ENCODE data around the gene MED12L.

The MED12L gene

GRCh38 chr3:151093905-151094304, 8.4 kb downstream of the MED12L start:
- no peak overlapping the region for H3K27ac ChIP-seq (replicated peaks)
- H3K27me3 ChIP-seq (ENCODE audit: insufficient read depth, poor library complexity, severe bottlenecking), result peaks cover 6% of the 10 kb centered on the region
- H3K4me3 ChIP-seq (replicated peaks; ENCODE audit: insufficient read depth, low read length), result no peak overlapping the region
- TF ChIP-seq GABPA (IDR thresholded peaks at IDR 0.05; ENCODE audit: low read depth) (no peak), POLR2AphosphoS5 (IDR thresholded peaks at IDR 0.05; ENCODE audit: low read depth) (no peak), REST (IDR thresholded peaks at IDR 0.05; ENCODE audit: insufficient replicate concordance, low read depth) (no peak), SPI1 (IDR thresholded peaks at IDR 0.05; ENCODE audit: borderline replicate concordance, low read depth) (no peak)
- DNase-seq (ENCODE audit: low read depth in 1 of 2, low spot score in 1 of 2), result no peak

GRCh38 chr3:151096716-151097115, 11.3 kb downstream of the MED12L start:
- H3K27me3 ChIP-seq (ENCODE audit: insufficient read depth, poor library complexity, severe bottlenecking), result peaks cover 6% of the 10 kb centered on the region
- no peak overlapping the region for H3K27ac ChIP-seq (replicated peaks)
- H3K4me3 ChIP-seq (replicated peaks; ENCODE audit: insufficient read depth, low read length), result no peak overlapping the region
- no peak for DNase-seq (ENCODE audit: low read depth in 1 of 2, low spot score in 1 of 2)
- no peak for TF ChIP-seq POLR2AphosphoS5 (IDR thresholded peaks at IDR 0.05; ENCODE audit: low read depth)

GRCh38 chr3:151100076-151100475, 14.6 kb downstream of the MED12L start:
- Histone ChIP-seq H3K4me3 (replicated peaks; ENCODE audit: insufficient read depth, low read length) (no peak overlapping the region), H3K27ac (replicated peaks) (no peak overlapping the region), H3K27me3 (ENCODE audit: insufficient read depth, poor library complexity, severe bottlenecking) (peaks cover 5% of the 10 kb centered on the region)
- TF ChIP-seq POLR2AphosphoS5 (IDR thresholded peaks at IDR 0.05; ENCODE audit: low read depth) (no peak), CTCF (IDR thresholded peaks at IDR 0.05; ENCODE audit: insufficient read depth, low read length) (no peak), SPI1 (IDR thresholded peaks at IDR 0.05; ENCODE audit: borderline replicate concordance, low read depth) (no peak), GABPA (IDR thresholded peaks at IDR 0.05; ENCODE audit: low read depth) (no peak), REST (IDR thresholded peaks at IDR 0.05; ENCODE audit: insufficient replicate concordance, low read depth) (no peak)
- no peak for DNase-seq (ENCODE audit: low read depth in 1 of 2, low spot score in 1 of 2)

- DNase-seq (ENCODE audit: low read depth in 1 of 2, low spot score in 1 of 2), result no peak
- no peak for TF ChIP-seq GABPA (IDR thresholded peaks at IDR 0.05; ENCODE audit: low read depth)
- no peak for TF ChIP-seq REST (IDR thresholded peaks at IDR 0.05; ENCODE audit: insufficient replicate concordance, low read depth)
- TF ChIP-seq SPI1 (IDR thresholded peaks at IDR 0.05; ENCODE audit: borderline replicate concordance, low read depth), result no peak
- no peak for TF ChIP-seq CTCF (IDR thresholded peaks at IDR 0.05; ENCODE audit: insufficient read depth, low read length)
- TF ChIP-seq POLR2AphosphoS5 (IDR thresholded peaks at IDR 0.05; ENCODE audit: low read depth), result no peak
- no peak overlapping the region for H3K27ac ChIP-seq (replicated peaks)
These were observed 16.0 kb downstream of the MED12L start for GRCh38 chr3:151101270-151101969.

More at GRCh38 chr3:151101270-151101969, 16.0 kb downstream of the MED12L start:
- Histone ChIP-seq H3K4me3 (replicated peaks; ENCODE audit: insufficient read depth, low read length) (no peak overlapping the region), H3K27me3 (ENCODE audit: insufficient read depth, poor library complexity, severe bottlenecking) (peaks cover 3% of the 10 kb centered on the region)
